GM23248 (cell line): Measurements from ENCODE around the gene SINHCAF. TPM values are rescaled to one million over a fixed set of nuclear protein-coding genes. Genes with fewer than 3 reads are reported as not detected.

ENCODE experiments used
- DNase-seq: peaks from one replicate; pipeline ENCODE4 v3.0.0-alpha.2; 2015
- H2AFZ ChIP-seq: fragments of 200-600 bp; sonication (generic); 2 replicates; pipeline ENCODE4 v1.6.1; 2016; ENCODE audit warnings: antibody characterized with exemption
- H3F3A ChIP-seq: fragments of 200-600 bp; sonication (generic); 2 replicates; pipeline ENCODE4 v1.6.1; 2016; ENCODE audit warnings: mild to moderate bottlenecking, antibody characterized with exemption, mixed run types; ENCODE audit not compliant: insufficient read depth
- H3K27ac ChIP-seq: fragments of 200-600 bp; sonication (generic); 2 replicates; pipeline ENCODE4 v1.5.1; 2016; ENCODE audit warnings: mild to moderate bottlenecking
- H3K27me3 ChIP-seq: fragments of 200-600 bp; sonication (generic); replicated peaks from 2 replicates; pipeline ENCODE4 v1.6.1; 2016; ENCODE audit warnings: mild to moderate bottlenecking; ENCODE audit not compliant: insufficient read depth
- H3K36me3 ChIP-seq: fragments of 200-600 bp; sonication (generic); 2 replicates; pipeline ENCODE4 v1.6.1; 2016; ENCODE audit warnings: low read depth, mild to moderate bottlenecking
- H3K4me1 ChIP-seq: fragments of 200-600 bp; sonication (generic); 2 replicates; pipeline ENCODE4 v1.6.1; 2016; ENCODE audit warnings: mild to moderate bottlenecking; ENCODE audit not compliant: insufficient read depth
- H3K4me2 ChIP-seq: fragments of 200-600 bp; sonication (generic); one replicate; pipeline ENCODE4 v1.6.1; 2016; ENCODE audit warnings: mild to moderate bottlenecking; ENCODE audit not compliant: unreplicated experiment
- H3K4me3 ChIP-seq: fragments of 200-600 bp; sonication (generic); 2 replicates; pipeline ENCODE4 v1.5.1; 2016; ENCODE audit warnings: mild to moderate bottlenecking
- H3K79me2 ChIP-seq: fragments of 200-600 bp; sonication (generic); 2 replicates; pipeline ENCODE4 v1.6.1; 2016; ENCODE audit warnings: mild to moderate bottlenecking; ENCODE audit not compliant: insufficient read depth
- H3K9ac ChIP-seq: fragments of 200-600 bp; sonication (generic); 2 replicates; pipeline ENCODE4 v1.6.1; 2016; ENCODE audit warnings: mild to moderate bottlenecking
- H3K9me2 ChIP-seq: fragments of 200-600 bp; sonication (generic); 2 replicates; pipeline ENCODE4 v1.6.1; 2016; ENCODE audit warnings: mixed run types, mild to moderate bottlenecking, moderate library complexity; ENCODE audit not compliant: insufficient read depth
- H3K9me3 ChIP-seq: fragments of 200-600 bp; sonication (generic); one replicate; pipeline ENCODE4 v1.6.1; 2017; ENCODE audit warnings: low read depth
- H4K20me1 ChIP-seq: fragments of 200-600 bp; sonication (generic); 2 replicates; pipeline ENCODE4 v1.6.0; 2016; ENCODE audit not compliant: insufficient read depth
- EZH2 ChIP-seq: fragments of 200-600 bp; sonication (generic); IDR thresholded peaks from 2 replicates; pipeline ENCODE4 v1.6.1; 2018; ENCODE audit warnings: antibody characterized with exemption, mild to moderate bottlenecking; ENCODE audit not compliant: insufficient read depth, poor library complexity, severe bottlenecking
- EZH2phosphoT487 ChIP-seq: fragments of 200-600 bp; sonication (generic); IDR thresholded peaks from 2 replicates; pipeline ENCODE4 v1.6.1; 2018; ENCODE audit warnings: antibody characterized with exemption, moderate library complexity, mild to moderate bottlenecking, low read depth; ENCODE audit not compliant: insufficient read depth
- WGBS, 2 experiments: methylation state at CpG; one replicate each; pipeline ENCODE4 v1.1.6; 2015 to 2017; ENCODE audit warnings: low lambda C conversion rate in 2 of 2, low coverage in 1 of 2; ENCODE audit errors: missing lambda C conversion rate in 2 of 2; 5-methylcytosine and 5-hydroxymethylcytosine counted together
- in situ Hi-C: fragments of 300-500 bp; cut with MboI; formaldehyde crosslinking; loops from 2 replicates; pipeline ENCODE4 v1.15.0; 2020
- polyA plus RNA-seq: library from polyadenylated mRNA; unstranded; fragments of >200 nt; fragmentation: Nextera tagmentation; extraction: Ambion mirVana; gene quantifications from 2 replicates; pipeline ENCODE4 v1.2.1, GENCODE V29; 2016
- total RNA-seq: library from RNA; depleted of rRNA; stranded (reverse); fragments of >200 nt; shearing (Covaris generic); gene quantifications from 2 replicates; pipeline ENCODE4 v1.2.3, GENCODE V29; 2014

SINHCAF gene
- total and polyA plus RNA-seq, 2 experiments from 2014 or later, result 10.4 to 14.7 TPM

- Histone ChIP-seq H3K27me3 (no peaks in the 10 kb centered on the region), H3K36me3 (no peaks in the 10 kb centered on the region), H3K27ac (no peak overlapping the region), H3K9me3 (no peaks in the 10 kb centered on the region), H2AFZ (no peak overlapping the region), H3K9me2 (no peaks in the 10 kb centered on the region), H3K4me2 (no peak overlapping the region), H3K79me2 (no peaks in the 10 kb centered on the region), H3K4me1 (no peaks in the 10 kb centered on the region), H3K4me3 (no peak overlapping the region), H4K20me1 (no peaks in the 10 kb centered on the region), H3K9ac (no peak overlapping the region), H3F3A (no peaks in the 10 kb centered on the region)
- DNase-seq, result no peak
- WGBS, 2 experiments, result 52 to 57% methylated on average over 6 of the region's 6 CpGs
- no peak for TF ChIP-seq EZH2phosphoT487
- TF ChIP-seq EZH2, result no peak
- in situ Hi-C loops, result no loop called here
Measured at GRCh38 chr12:31363416-31363809, 37.5 kb upstream of the SINHCAF start.

GRCh38 chr12:31362759-31363415 lies 36.9 kb upstream of the SINHCAF start:
- in situ Hi-C loops, result no loop called here
- no peak overlapping the region for H3K4me2 ChIP-seq

GRCh38 chr12:31362115-31362758 lies 36.3 kb upstream of the SINHCAF start:
- H3K27ac ChIP-seq, result no peak overlapping the region
- no peak overlapping the region for H3K4me2 ChIP-seq
- H3K9me2 ChIP-seq, result no peaks in the 10 kb centered on the region
- TF ChIP-seq EZH2, result no peak
- no peak for TF ChIP-seq EZH2phosphoT487
- in situ Hi-C loops, result no loop called here
- no peaks in the 10 kb centered on the region for H3K36me3 ChIP-seq
- no peak overlapping the region; the same call in 1 of the 2 replicates for H2AFZ ChIP-seq
- no peak for DNase-seq
- no peak overlapping the region for H3K9ac ChIP-seq
- no peaks in the 10 kb centered on the region for H3K27me3 ChIP-seq
- no peaks in the 10 kb centered on the region for H3F3A ChIP-seq
- 47 to 49% methylated on average over 13 of the region's 13 CpGs for WGBS, 2 experiments
- no peaks in the 10 kb centered on the region for H3K9me3 ChIP-seq
- H3K4me1 ChIP-seq, result no peaks in the 10 kb centered on the region
- no peaks in the 10 kb centered on the region for H3K79me2 ChIP-seq
- no peaks in the 10 kb centered on the region for H4K20me1 ChIP-seq
- H3K4me3 ChIP-seq, result no peak overlapping the region

More at GRCh38 chr12:31362759-31363415, 36.9 kb upstream of the SINHCAF start:
- Histone ChIP-seq H3K9me3 (no peaks in the 10 kb centered on the region), H3K9ac (no peak overlapping the region), H3K4me1 (no peaks in the 10 kb centered on the region), H3K36me3 (no peaks in the 10 kb centered on the region), H4K20me1 (no peaks in the 10 kb centered on the region), H2AFZ (no peak overlapping the region), H3F3A (no peaks in the 10 kb centered on the region), H3K4me3 (no peak overlapping the region), H3K27ac (no peak overlapping the region), H3K79me2 (no peaks in the 10 kb centered on the region), H3K9me2 (no peaks in the 10 kb centered on the region), H3K27me3 (no peaks in the 10 kb centered on the region)
- DNase-seq, result no peak
- 38 to 39% methylated on average over 6 of the region's 6 CpGs for WGBS, 2 experiments
- no peak for TF ChIP-seq EZH2
- no peak for TF ChIP-seq EZH2phosphoT487

GRCh38 chr12:31361730-31362114 lies 35.8 kb upstream of the SINHCAF start:
- no peak overlapping the region for H2AFZ ChIP-seq
- no peak for TF ChIP-seq EZH2phosphoT487
- no peak for TF ChIP-seq EZH2

More at GRCh38 chr12:31361730-31362114, 35.8 kb upstream of the SINHCAF start:
- DNase-seq, result no peak
- Histone ChIP-seq H3K9me2 (no peaks in the 10 kb centered on the region), H3F3A (no peaks in the 10 kb centered on the region), H3K27me3 (no peaks in the 10 kb centered on the region), H3K9ac (no peak overlapping the region), H3K36me3 (no peaks in the 10 kb centered on the region), H3K79me2 (no peaks in the 10 kb centered on the region), H3K9me3 (no peaks in the 10 kb centered on the region), H4K20me1 (no peaks in the 10 kb centered on the region), H3K4me2 (no peak overlapping the region), H3K27ac (no peak overlapping the region), H3K4me1 (no peaks in the 10 kb centered on the region), H3K4me3 (no peak overlapping the region)
- 82 to 88% methylated on average over 14 of the region's 14 CpGs for WGBS, 2 experiments
- in situ Hi-C loops, result no loop called here
